Breast epithelium (tissue), 4 donors: ENCODE measurements around the gene ARHGEF4. TPM values are rescaled to one million over a fixed set of nuclear protein-coding genes. Genes with fewer than 3 reads are reported as not detected.

Experiments used
- DNase-seq, 2 donors: peaks; one replicate each; pipeline ENCODE4 v3.0.0-alpha.2; 2019; ENCODE audit warnings: low spot score in 2 of 2
- H3K27ac ChIP-seq, 2 donors: fragments of 200-600 bp; sonication (generic) in 1 of 2; one replicate each; pipeline ENCODE4 v1.5.1; 2016 to 2019; ENCODE audit warnings: mild to moderate bottlenecking in 1 of 2
- H3K27me3 ChIP-seq, 2 donors: fragments of 200-600 bp; sonication (generic) in 1 of 2; one replicate each; pipeline versions ENCODE4 v1.5.1 to v1.6.0; 2017 to 2019; ENCODE audit warnings: control low read depth in 1 of 2, mild to moderate bottlenecking in 1 of 2
- H3K36me3 ChIP-seq: fragments of 200-600 bp; one replicate; pipeline ENCODE4 v1.5.1; 2019
- H3K4me1 ChIP-seq, 2 donors: fragments of 200-600 bp; sonication (generic); one replicate each; pipeline ENCODE4 v1.5.1; 2016 to 2019; ENCODE audit warnings: control low read depth in 1 of 2
- H3K4me3 ChIP-seq, 3 donors: fragments of 200-600 bp; sonication (generic); 1 replicate in 2 of 3; 2 replicates in 1 of 3; pipeline ENCODE4 v1.5.1; 2016 to 2019; ENCODE audit warnings: mild to moderate bottlenecking in 3 of 3, moderate library complexity in 2 of 3
- H3K9me3 ChIP-seq, 2 donors: fragments of 200-600 bp; sonication (generic) in 1 of 2; one replicate each; pipeline ENCODE4 v1.5.1; 2016 to 2019; ENCODE audit warnings: control low read depth in 1 of 2
- POLR2A ChIP-seq: fragments of 450-650 bp; IDR thresholded peaks from one replicate; pipeline ENCODE4 v1.6.1; 2016; ENCODE audit warnings: antibody characterized with exemption, mild to moderate bottlenecking, moderate library complexity
- POLR2AphosphoS5 ChIP-seq, 3 donors: sonication (generic); formaldehyde crosslinking; IDR thresholded peaks; one replicate each; pipeline ENCODE4 v1.6.1; 2017; ENCODE audit warnings: antibody characterized with exemption in 3 of 3
- intact Hi-C: fragments of 100-400 bp; cut with DNase I; formaldehyde crosslinking; loops from one replicate; pipeline ENCODE4 v1.15.1; 2023; ENCODE audit warnings: low total_unique reads
- total RNA-seq, 3 donors: library from RNA; depleted of rRNA; stranded (reverse); fragments of >200 nt; gene quantifications; one replicate each; pipeline ENCODE4 v1.1.0, GENCODE V29; 2016
- TF ChIP-seq, protein P1 (sequence below), 3 donors: fragments of 450-650 bp; IDR thresholded peaks; one replicate each; pipeline ENCODE4 v1.5.1; 2016 to 2017; ENCODE audit warnings: antibody characterized with exemption in 3 of 3, mild to moderate bottlenecking in 3 of 3, moderate library complexity in 3 of 3

ARHGEF4 gene
- total RNA-seq, 3 donors from 2014 or later = 7.5 to 10.1 (median 8.0) TPM

DNA sequence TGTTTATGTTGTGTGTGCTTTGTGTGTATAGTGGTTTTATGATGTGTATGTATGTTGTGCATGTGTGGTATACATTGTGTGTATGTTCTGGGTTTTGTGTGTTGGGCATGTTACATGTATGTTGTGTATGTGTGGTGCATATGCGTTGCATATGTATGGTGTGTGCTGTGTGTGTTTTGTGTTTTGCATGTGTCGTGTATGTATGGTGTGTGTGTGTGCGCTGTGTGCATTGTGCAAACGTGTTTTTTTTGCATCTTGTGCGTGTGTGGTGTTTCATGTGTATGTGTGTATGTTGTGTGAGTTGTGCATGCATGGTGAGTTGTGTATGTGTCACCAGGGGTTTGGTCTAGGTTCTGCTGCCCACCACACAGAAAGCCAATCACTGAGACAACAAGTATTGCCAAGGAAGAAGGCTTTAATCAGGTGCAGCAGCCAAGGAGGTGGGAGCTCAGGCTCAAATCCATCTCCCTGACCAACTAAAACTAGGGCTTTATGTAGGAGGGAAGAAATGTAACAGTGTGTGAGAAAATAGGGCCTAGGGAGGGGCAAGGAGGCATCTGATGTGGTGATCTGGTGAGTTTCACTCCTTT is 140.8 kb downstream of the ARHGEF4 start:
- TF ChIP-seq POLR2AphosphoS5 (IDR thresholded peaks at IDR 0.05) (no peak), POLR2A (no peak)
- TF ChIP-seq, protein P1, sequence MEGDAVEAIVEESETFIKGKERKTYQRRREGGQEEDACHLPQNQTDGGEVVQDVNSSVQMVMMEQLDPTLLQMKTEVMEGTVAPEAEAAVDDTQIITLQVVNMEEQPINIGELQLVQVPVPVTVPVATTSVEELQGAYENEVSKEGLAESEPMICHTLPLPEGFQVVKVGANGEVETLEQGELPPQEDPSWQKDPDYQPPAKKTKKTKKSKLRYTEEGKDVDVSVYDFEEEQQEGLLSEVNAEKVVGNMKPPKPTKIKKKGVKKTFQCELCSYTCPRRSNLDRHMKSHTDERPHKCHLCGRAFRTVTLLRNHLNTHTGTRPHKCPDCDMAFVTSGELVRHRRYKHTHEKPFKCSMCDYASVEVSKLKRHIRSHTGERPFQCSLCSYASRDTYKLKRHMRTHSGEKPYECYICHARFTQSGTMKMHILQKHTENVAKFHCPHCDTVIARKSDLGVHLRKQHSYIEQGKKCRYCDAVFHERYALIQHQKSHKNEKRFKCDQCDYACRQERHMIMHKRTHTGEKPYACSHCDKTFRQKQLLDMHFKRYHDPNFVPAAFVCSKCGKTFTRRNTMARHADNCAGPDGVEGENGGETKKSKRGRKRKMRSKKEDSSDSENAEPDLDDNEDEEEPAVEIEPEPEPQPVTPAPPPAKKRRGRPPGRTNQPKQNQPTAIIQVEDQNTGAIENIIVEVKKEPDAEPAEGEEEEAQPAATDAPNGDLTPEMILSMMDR (IDR thresholded peaks at IDR 0.05) = no peak
- Histone ChIP-seq H3K4me1 (no peaks in the 10 kb centered on the region), H3K9me3 (peaks cover 6 to 7% of the 10 kb centered on the region in 2 donors), H3K4me3 (no peak overlapping the region), H3K27ac (no peak overlapping the region), H3K27me3 (no peaks in the 10 kb centered on the region), H3K36me3 (no peaks in the 10 kb centered on the region)
- DNase-seq = no peak
- intact Hi-C loops = no loop called here

DNA sequence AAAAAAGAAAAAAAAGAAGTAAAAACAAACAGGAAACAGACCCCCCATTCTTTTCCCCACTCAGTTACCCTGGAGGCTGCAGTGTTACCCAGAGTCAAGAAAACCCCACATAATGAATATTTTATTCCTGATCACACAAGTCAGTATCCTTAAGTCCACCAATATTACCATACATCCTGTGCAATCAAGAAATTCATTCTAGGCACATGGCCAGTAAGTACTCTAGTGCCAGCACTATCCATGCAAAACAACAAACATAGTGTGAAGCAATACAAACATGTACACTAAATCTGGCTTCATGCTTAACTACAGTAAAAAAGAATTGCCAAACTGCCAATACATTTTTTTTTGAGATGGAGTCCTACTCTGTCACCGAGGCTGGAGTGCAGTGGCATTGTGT is 145.0 kb downstream of the ARHGEF4 start:
- DNase-seq = no peak
- intact Hi-C loops = no loop called here
- no peaks in the 10 kb centered on the region for H3K4me1 ChIP-seq
- no peak for TF ChIP-seq POLR2AphosphoS5 (IDR thresholded peaks at IDR 0.05)
- no peak for TF ChIP-seq POLR2A
- TF ChIP-seq, protein P1 (IDR thresholded peaks at IDR 0.05) = no peak
- H3K27me3 ChIP-seq = no peaks in the 10 kb centered on the region
- no peak overlapping the region for H3K4me3 ChIP-seq
- H3K27ac ChIP-seq = no peak overlapping the region
- H3K36me3 ChIP-seq = no peaks in the 10 kb centered on the region
- H3K9me3 ChIP-seq = peaks cover 6 to 7% of the 10 kb centered on the region in 2 donors

DNA sequence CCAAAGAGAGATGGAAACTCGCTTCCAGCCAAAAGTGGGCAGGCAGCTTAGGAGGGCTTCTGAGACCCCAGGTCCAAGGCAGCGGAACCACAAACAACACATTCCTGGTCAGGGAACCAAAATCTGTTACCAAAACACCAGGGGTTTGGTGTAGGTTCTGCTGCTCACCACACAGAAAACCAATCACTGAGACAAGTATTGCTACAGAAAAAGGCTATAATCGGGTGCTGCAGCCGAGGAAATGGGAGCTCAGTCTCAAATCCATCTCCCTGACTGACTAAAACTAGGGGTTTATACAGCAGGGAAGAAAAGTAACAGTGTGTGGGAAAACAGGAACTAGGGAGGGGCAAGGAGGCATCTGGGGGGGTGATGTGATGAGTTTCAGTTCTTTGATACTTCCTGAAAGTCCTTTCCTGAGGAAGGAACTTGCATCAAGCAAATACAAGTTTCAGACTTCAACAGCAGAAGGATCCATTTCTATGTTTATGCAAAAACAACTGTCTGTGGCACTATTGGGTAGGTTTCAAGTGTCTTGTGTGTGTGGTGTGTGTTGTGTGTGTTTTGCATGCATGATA is 148.6 kb downstream of the ARHGEF4 start:
- Histone ChIP-seq H3K9me3 (no peaks in the 10 kb centered on the region), H3K27me3 (no peaks in the 10 kb centered on the region), H3K4me1 (no peaks in the 10 kb centered on the region), H3K4me3 (no peak overlapping the region), H3K27ac (no peak overlapping the region), H3K36me3 (no peaks in the 10 kb centered on the region)
- no peak for DNase-seq
- intact Hi-C loops = no loop called here
- TF ChIP-seq, protein P1 (IDR thresholded peaks at IDR 0.05) = no peak
- no peak for TF ChIP-seq POLR2A
- no peak for TF ChIP-seq POLR2AphosphoS5 (IDR thresholded peaks at IDR 0.05)

DNA sequence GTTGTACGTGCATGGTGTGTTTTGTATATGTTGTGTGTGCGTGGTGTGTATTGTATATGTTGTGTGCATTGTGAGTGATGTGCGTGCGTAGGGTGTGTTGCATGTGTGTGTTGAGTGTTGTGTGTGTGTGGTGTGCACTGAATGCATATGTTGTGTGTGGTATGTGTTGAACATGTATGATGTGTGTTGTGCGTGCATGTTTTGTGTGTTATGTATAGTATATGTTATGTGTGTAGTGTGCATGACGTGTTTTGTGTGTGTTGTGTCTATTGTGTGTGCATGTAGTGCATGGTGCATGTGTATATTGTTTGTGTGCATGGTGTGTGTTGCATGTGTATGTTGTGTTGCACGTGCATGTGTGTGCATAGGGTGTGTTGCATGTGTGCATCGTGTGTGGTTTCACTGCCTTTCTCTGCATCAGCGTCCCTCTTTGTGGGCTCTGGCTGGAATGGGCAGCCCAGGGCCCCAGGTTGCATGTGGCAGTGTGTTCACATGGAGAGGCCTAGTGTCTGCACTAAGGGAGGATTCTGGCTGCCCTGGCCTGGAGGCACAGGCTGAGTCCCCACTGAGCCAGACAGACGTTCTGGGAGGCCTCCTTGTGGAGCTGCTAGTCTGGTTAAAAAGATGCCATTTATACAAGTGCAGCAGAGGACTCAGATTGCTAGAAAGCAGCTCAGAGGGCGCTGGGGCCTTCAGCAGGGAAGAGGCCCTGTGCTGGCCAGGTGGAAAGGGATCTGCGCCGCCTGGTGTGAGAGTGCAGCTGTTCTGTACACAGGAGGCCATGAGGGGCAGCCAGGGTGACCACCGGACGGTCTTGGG is 149.3 kb downstream of the ARHGEF4 start:
- H3K4me1 ChIP-seq = no peaks in the 10 kb centered on the region
- TF ChIP-seq, protein P1 (IDR thresholded peaks at IDR 0.05) = no peak
- TF ChIP-seq POLR2A = no peak
- TF ChIP-seq POLR2AphosphoS5 (IDR thresholded peaks at IDR 0.05) = no peak
- H3K27me3 ChIP-seq = no peaks in the 10 kb centered on the region
- H3K36me3 ChIP-seq = no peaks in the 10 kb centered on the region
- H3K27ac ChIP-seq = no peak overlapping the region
- H3K4me3 ChIP-seq = no peak overlapping the region
- DNase-seq = no peak
- intact Hi-C loops = no loop called here
- H3K9me3 ChIP-seq = no peaks in the 10 kb centered on the region

DNA sequence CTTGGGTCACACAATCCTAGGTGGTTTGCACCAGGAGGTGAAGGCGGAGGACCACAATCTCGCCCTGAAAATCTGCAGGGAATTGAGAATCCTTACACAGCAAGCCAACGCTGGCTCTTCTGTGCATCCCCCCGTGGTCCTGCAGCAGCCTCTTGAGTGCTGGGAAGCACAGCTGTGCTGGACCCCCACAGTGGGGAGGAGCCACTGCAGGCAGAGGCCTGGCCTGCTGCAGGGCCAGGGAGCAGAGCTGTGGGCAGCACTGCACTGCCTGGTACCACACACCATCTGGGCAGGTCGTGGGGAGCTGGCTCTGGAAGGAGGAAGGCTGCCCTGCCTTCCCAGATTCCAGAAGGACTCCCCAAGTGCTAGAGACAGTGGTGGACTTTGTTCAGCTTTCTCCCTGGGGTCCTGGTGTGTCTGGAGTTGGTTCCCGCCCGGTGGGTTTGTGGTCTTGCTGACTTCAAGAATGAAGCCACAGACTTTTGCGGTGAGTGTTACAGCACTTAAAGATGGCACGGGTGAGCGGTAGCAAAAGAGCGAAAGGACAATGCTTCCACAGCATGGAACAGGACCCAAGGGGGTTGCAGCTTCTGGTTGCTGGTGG is 150.3 kb downstream of the ARHGEF4 start:
- H3K36me3 ChIP-seq = no peaks in the 10 kb centered on the region
- no peaks in the 10 kb centered on the region for H3K27me3 ChIP-seq
- H3K27ac ChIP-seq = no peak overlapping the region
- no peaks in the 10 kb centered on the region for H3K9me3 ChIP-seq
- H3K4me3 ChIP-seq = no peak overlapping the region
- intact Hi-C loops = no loop called here
- DNase-seq = no peak
- H3K4me1 ChIP-seq = no peaks in the 10 kb centered on the region
- TF ChIP-seq, protein P1 (IDR thresholded peaks at IDR 0.05) = no peak
- no peak for TF ChIP-seq POLR2AphosphoS5 (IDR thresholded peaks at IDR 0.05)
- no peak for TF ChIP-seq POLR2A
